Testis (tissue), 2 donors: ENCODE results near the gene FCHO2.

Experiments
- POLR2A ChIP-seq: fragments of 450-650 bp; IDR thresholded peaks from one replicate; pipeline ENCODE4 v1.6.1; 2017; ENCODE audit warnings: antibody characterized with exemption, mild to moderate bottlenecking, moderate library complexity
- TF ChIP-seq, protein P1 (sequence below), 3 experiments: fragments of 450-650 bp in 2 of 3; fragments of 200-600 bp in 1 of 3; sonication (generic) in 1 of 3; IDR thresholded peaks; one replicate each; pipeline ENCODE4 v1.5.1; 2016 to 2019; ENCODE audit warnings: antibody characterized with exemption in 3 of 3, mild to moderate bottlenecking in 2 of 3, moderate library complexity in 1 of 3

DNA sequence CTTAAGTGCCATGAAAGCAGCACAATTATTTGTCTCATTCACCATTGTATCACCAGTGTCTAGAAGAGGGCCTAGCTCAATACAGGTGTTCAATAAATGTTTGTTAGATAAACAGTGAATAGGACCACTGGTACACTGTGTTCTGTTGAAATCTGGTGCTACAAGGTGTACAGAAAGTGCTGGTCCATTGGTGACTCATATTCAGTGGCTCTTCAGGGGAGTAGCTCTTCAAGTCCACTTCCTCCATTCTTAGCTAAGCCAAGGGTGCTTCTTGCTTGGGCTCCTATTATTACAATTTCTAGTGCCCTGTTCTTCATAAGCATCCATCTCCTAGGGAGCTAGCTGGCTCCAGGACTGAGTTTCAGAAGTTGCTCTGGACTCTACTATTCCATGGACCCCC is 6.4 kb upstream of the FCHO2 start:
- TF ChIP-seq, protein P1, sequence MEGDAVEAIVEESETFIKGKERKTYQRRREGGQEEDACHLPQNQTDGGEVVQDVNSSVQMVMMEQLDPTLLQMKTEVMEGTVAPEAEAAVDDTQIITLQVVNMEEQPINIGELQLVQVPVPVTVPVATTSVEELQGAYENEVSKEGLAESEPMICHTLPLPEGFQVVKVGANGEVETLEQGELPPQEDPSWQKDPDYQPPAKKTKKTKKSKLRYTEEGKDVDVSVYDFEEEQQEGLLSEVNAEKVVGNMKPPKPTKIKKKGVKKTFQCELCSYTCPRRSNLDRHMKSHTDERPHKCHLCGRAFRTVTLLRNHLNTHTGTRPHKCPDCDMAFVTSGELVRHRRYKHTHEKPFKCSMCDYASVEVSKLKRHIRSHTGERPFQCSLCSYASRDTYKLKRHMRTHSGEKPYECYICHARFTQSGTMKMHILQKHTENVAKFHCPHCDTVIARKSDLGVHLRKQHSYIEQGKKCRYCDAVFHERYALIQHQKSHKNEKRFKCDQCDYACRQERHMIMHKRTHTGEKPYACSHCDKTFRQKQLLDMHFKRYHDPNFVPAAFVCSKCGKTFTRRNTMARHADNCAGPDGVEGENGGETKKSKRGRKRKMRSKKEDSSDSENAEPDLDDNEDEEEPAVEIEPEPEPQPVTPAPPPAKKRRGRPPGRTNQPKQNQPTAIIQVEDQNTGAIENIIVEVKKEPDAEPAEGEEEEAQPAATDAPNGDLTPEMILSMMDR (IDR thresholded peaks at IDR 0.05): no peak
- TF ChIP-seq POLR2A: no peak
